HCT116 (cell line): ENCODE measurements around the gene ZNF646. TPM values are rescaled to one million over a fixed set of nuclear protein-coding genes. Genes with fewer than 3 reads are reported as not detected.
A peak's percentile ranks its signal among the peaks of the same experiment; 100 is the strongest.

ENCODE experiments used
- ATAC-seq: fragments of 200-7000 bp; cut with Tn5 transposase; 2 replicates; pipeline ENCODE4 v1.9.1; 2020; ENCODE audit warnings: mild to moderate bottlenecking, moderate library complexity
- Bru-seq: library from RNA; stranded (reverse); fragments of 400-500 nt; gene quantifications from one replicate; lab custom pipeline; 2021; lab: Mats Ljungman, UMichigan
- BruChase-seq, 2 experiments: library from RNA; stranded (reverse); fragments of 400-500 nt; gene quantifications; one replicate each; lab custom pipeline; 2021; lab: Mats Ljungman, UMichigan
- BruUV-seq: library from RNA; stranded (reverse); fragments of 400-500 nt; replicated peaks from 2 replicates; lab custom pipeline; 2021; lab: Mats Ljungman, UMichigan
- CTCF ChIA-PET: fragments of 300-600 bp; sonication (Branson Sonifier 250); formaldehyde crosslinking; loops from one replicate; lab custom pipeline; 2021; ENCODE audit warnings: antibody characterized with exemption; lab: Charles Lee
- POLR2A ChIA-PET: fragments of 300-600, 350-600 bp; sonication (Branson Sonifier 250); formaldehyde crosslinking; loops from one replicate; lab custom pipeline; 2021; ENCODE audit warnings: antibody characterized with exemption; lab: Charles Lee
- RAD21 ChIA-PET, 2 experiments: fragments of 300-600 bp; sonication (Branson Sonifier 250); formaldehyde crosslinking; loops; one replicate each; lab custom pipeline; 2023; ENCODE audit warnings: low total read pairs in 2 of 2; ENCODE audit not compliant: uncharacterized antibody in 2 of 2, unreplicated experiment in 2 of 2, low non-redundant PET in 1 of 2; lab: Charles Lee
- DNase-seq: peaks from one replicate; pipeline ENCODE4 v3.0.0-alpha.2; 2010; ENCODE audit warnings: low read depth, low spot score
- H2AFZ ChIP-seq: fragments of 200-600 bp; shearing (Covaris generic), sonication (generic); 2 replicates; pipeline ENCODE4 v1.6.1; 2017; ENCODE audit warnings: low read depth, mixed run types, mixed read lengths, antibody characterized with exemption, low read length; ENCODE audit not compliant: poor library complexity, severe bottlenecking
- H3K27ac ChIP-seq: 2 replicates; pipeline ENCODE4 v1.5.1; 2012; ENCODE audit warnings: low read depth, low read length
- H3K27me3 ChIP-seq: fragments of 200-600 bp; sonication (generic); 2 replicates; pipeline ENCODE4 v1.6.1; 2016; ENCODE audit warnings: mixed run types, low read length, mixed read lengths; ENCODE audit not compliant: insufficient read depth
- H3K36me3 ChIP-seq, 2 experiments: fragments of 200-500 bp in 1 of 2; fragments of 200-600 bp in 1 of 2; sonication (Bioruptor generic) in 1 of 2; sonication (generic) in 1 of 2; 2 replicates each; pipeline versions ENCODE4 v1.5.1 to v1.6.1; 2014 to 2016; ENCODE audit warnings: low read length in 2 of 2, inconsistent platforms in 1 of 2, mixed read lengths in 1 of 2, mixed run types in 1 of 2; ENCODE audit not compliant: insufficient read depth in 2 of 2, control insufficient read depth in 1 of 2
- H3K4me1 ChIP-seq, 2 experiments: fragments of 200-600 bp in 1 of 2; sonication (generic) in 1 of 2; 2 replicates each; pipeline versions ENCODE4 v1.5.1 to v1.6.1; 2012 to 2017; ENCODE audit warnings: low read length in 2 of 2, inconsistent platforms in 1 of 2, mild to moderate bottlenecking in 1 of 2, mixed read lengths in 1 of 2, mixed run types in 1 of 2, moderate library complexity in 1 of 2; ENCODE audit not compliant: insufficient read depth in 2 of 2, control insufficient read depth in 1 of 2
- H3K4me2 ChIP-seq: fragments of 200-600 bp; sonication (generic); 2 replicates; pipeline ENCODE4 v1.6.1; 2017; ENCODE audit warnings: mixed run types, low read length, mixed read lengths
- H3K4me3 ChIP-seq, 2 experiments: fragments of 200-600 bp in 1 of 2; sonication (generic) in 1 of 2; replicated peaks in 1 of 2; 2 replicates each; pipeline ENCODE4 v1.5.1; 2011 to 2016; ENCODE audit warnings: low read length in 2 of 2, control low read depth in 1 of 2, low read depth in 1 of 2, mild to moderate bottlenecking in 1 of 2, mixed read lengths in 1 of 2, mixed run types in 1 of 2
- H3K79me2 ChIP-seq: fragments of 200-600 bp; sonication (generic); 2 replicates; pipeline ENCODE4 v1.6.1; 2017; ENCODE audit warnings: mild to moderate bottlenecking, mixed run types, low read length, moderate library complexity, mixed read lengths; ENCODE audit not compliant: insufficient read depth
- H3K9ac ChIP-seq: fragments of 200-600 bp; sonication (generic); 2 replicates; pipeline ENCODE4 v1.6.1; 2016; ENCODE audit warnings: low read length, mixed read lengths
- H3K9me2 ChIP-seq: fragments of 200-600 bp; sonication (generic), shearing (Covaris generic); 2 replicates; pipeline ENCODE4 v1.6.1; 2017; ENCODE audit warnings: mixed run types, mild to moderate bottlenecking, moderate library complexity; ENCODE audit not compliant: insufficient read depth
- H3K9me3 ChIP-seq, 2 experiments: fragments of 200-500 bp in 1 of 2; fragments of 200-600 bp in 1 of 2; sonication (Bioruptor generic) in 1 of 2; sonication (generic) in 1 of 2; 2 replicates each; pipeline ENCODE4 v1.6.1; 2014 to 2017; ENCODE audit warnings: low read length in 2 of 2, mixed read lengths in 2 of 2, inconsistent platforms in 1 of 2, low read depth in 1 of 2, mild to moderate bottlenecking in 1 of 2, mixed run types in 1 of 2, moderate library complexity in 1 of 2; ENCODE audit not compliant: control insufficient read depth in 1 of 2, insufficient read depth in 1 of 2
- H4K20me1 ChIP-seq: fragments of 200-600 bp; sonication (generic), shearing (Covaris generic); 2 replicates; pipeline ENCODE4 v1.6.1; 2017; ENCODE audit warnings: mixed run types, mild to moderate bottlenecking, moderate library complexity; ENCODE audit not compliant: insufficient read depth
- ATF3 ChIP-seq: IDR thresholded peaks from 2 replicates; pipeline ENCODE4 v1.6.1; 2012
- CBX3 ChIP-seq: IDR thresholded peaks from 2 replicates; pipeline ENCODE4 v1.6.1; 2012; ENCODE audit warnings: low read depth
- CTCF ChIP-seq, 3 experiments: fragments of 200-600 bp in 1 of 3; sonication (generic) in 1 of 3; IDR thresholded peaks in 2 of 3; conservative IDR thresholded peaks in 1 of 3; 2 replicates each; pipeline ENCODE4 v1.5.1; 2012 to 2017; ENCODE audit warnings: low read depth in 2 of 3, low read length in 2 of 3, antibody characterized with exemption in 1 of 3, borderline replicate concordance in 1 of 3, control low read depth in 1 of 3, mild to moderate bottlenecking in 1 of 3, mixed read lengths in 1 of 3, mixed run types in 1 of 3, moderate library complexity in 1 of 3; ENCODE audit not compliant: insufficient read depth in 1 of 3
- EGR1 ChIP-seq: IDR thresholded peaks from 2 replicates; pipeline ENCODE4 v1.6.1; 2012; ENCODE audit warnings: low read depth
- ELF1 ChIP-seq: IDR thresholded peaks from 2 replicates; pipeline ENCODE4 v1.6.1; 2012; ENCODE audit warnings: low read depth, borderline replicate concordance
- EZH2 ChIP-seq: fragments of 200-600 bp; sonication (generic); IDR thresholded peaks from 2 replicates; pipeline ENCODE4 v1.6.1; 2017; ENCODE audit warnings: antibody characterized with exemption, mixed run types
- EZH2phosphoT487 ChIP-seq: fragments of 200-600 bp; IDR thresholded peaks from 2 replicates; pipeline ENCODE4 v1.6.1; 2018; ENCODE audit warnings: antibody characterized with exemption, borderline replicate concordance
- FOSL1 ChIP-seq: IDR thresholded peaks from 2 replicates; pipeline ENCODE4 v1.6.1; 2012; ENCODE audit warnings: low read depth
- MAX ChIP-seq: IDR thresholded peaks from 2 replicates; pipeline ENCODE4 v1.6.1; 2012
- POLR2A ChIP-seq: IDR thresholded peaks from 2 replicates; pipeline ENCODE4 v1.7.0; 2011; ENCODE audit warnings: borderline replicate concordance; ENCODE audit not compliant: insufficient read depth, insufficient read length; ENCODE audit errors: extremely low read depth
- POLR2AphosphoS5 ChIP-seq: IDR thresholded peaks from 2 replicates; pipeline ENCODE4 v1.6.1; 2011; ENCODE audit warnings: mild to moderate bottlenecking, low read depth, low read length, moderate library complexity
- RAD21 ChIP-seq: IDR thresholded peaks from 2 replicates; pipeline ENCODE4 v1.6.1; 2012; ENCODE audit warnings: low read depth, mild to moderate bottlenecking
- REST ChIP-seq: IDR thresholded peaks from 2 replicates; pipeline ENCODE4 v1.6.1; 2012; ENCODE audit warnings: low read depth
- SIN3A ChIP-seq: IDR thresholded peaks from 2 replicates; pipeline ENCODE4 v1.6.1; 2012; ENCODE audit warnings: low read depth
- SP1 ChIP-seq: IDR thresholded peaks from 2 replicates; pipeline ENCODE4 v1.6.1; 2012; ENCODE audit warnings: low read depth
- SRF ChIP-seq: IDR thresholded peaks from 2 replicates; pipeline ENCODE4 v1.6.1; 2012; ENCODE audit warnings: low read depth
- YY1 ChIP-seq: IDR thresholded peaks from 2 replicates; pipeline ENCODE4 v1.6.1; 2011; ENCODE audit warnings: low read length, low read depth, moderate library complexity, mild to moderate bottlenecking; ENCODE audit not compliant: insufficient replicate concordance; ENCODE audit errors: extremely low read depth
- ZFX ChIP-seq: fragments of 450-650 bp; IDR thresholded peaks from 2 replicates; pipeline ENCODE4 v1.6.1; 2017
- intact Hi-C: fragments of 100-400 bp; cut with micrococcal nuclease; formaldehyde crosslinking; loops from 2 replicates; pipeline ENCODE4 v1.10.0; 2022
- long read RNA-seq: library from polyadenylated mRNA; unstranded; transcript quantifications from one replicate; pipeline ENCODE4 v2.0.0, GENCODE V29; 2021; ENCODE audit not compliant: unreplicated experiment
- polyA plus RNA-seq: library from polyadenylated mRNA; unstranded; fragments of >200 nt; gene quantifications from 2 replicates; pipeline ENCODE4 v1.2.1, GENCODE V29; 2012; ENCODE audit warnings: missing spikeins
- total RNA-seq: library from RNA; stranded (reverse); gene quantifications from one replicate; pipeline ENCODE4 v1.2.1, GENCODE V29; 2021; ENCODE audit not compliant: unreplicated experiment

Gene ZNF646
- total RNA-seq (17.7 TPM), Bru-seq, nascent RNA (percentile 67 among the genes with signal in this experiment), BruChase-seq, experiment 1, labeled RNA remaining after a 6-hour chase (percentile 66 among the genes with signal in this experiment), BruChase-seq, experiment 2, labeled RNA remaining after a 2-hour chase (percentile 80 among the genes with signal in this experiment)
- 10.3 and 11.0 TPM in 2 replicates for polyA plus RNA-seq
- long read RNA-seq, full-length matches to known transcripts: 4 of 12 reads
- long read RNA-seq, partial matches to known transcripts: 7 of 12 reads
- long read RNA-seq, other reads (novel, unspliced or antisense): 1 of 12 reads

GRCh38 chr16:31073970-31074813, at the start of gene ZNF646, which contains the start of gene ZNF668:
Gene ZNF646 (plus strand): TSS chr16:31074422. CDS start chr16:31076325, 1,903 bp downstream.
Gene ZNF668 (minus strand): TSS chr16:31074240. CDS start chr16:31064459, 9,781 bp downstream.
- Histone ChIP-seq H4K20me1 (no peaks in the 10 kb centered on the region), H3K9me3 (no peaks in the 10 kb centered on the region), H3K27ac (peak within 1 kb of the TSS; percentile 100), H3K36me3 (peaks cover 14 to 31% of the 10 kb centered on the region in 2 experiments), H3K4me3 (peak within 1 kb of the TSS; percentile 87 to 99), H3K4me1 (peaks cover 8 to 18% of the 10 kb centered on the region in 2 experiments; a peak in 3 of 4 replicates), H3K9ac (peak within 1 kb of the TSS; percentile 95), H2AFZ (no peak within 1 kb of the TSS), H3K9me2 (no peaks in the 10 kb centered on the region), H3K4me2 (peak within 1 kb of the TSS; percentile 97), H3K27me3 (no peaks in the 10 kb centered on the region), H3K79me2 (peaks cover 71% of the 10 kb centered on the region)
- ChIA-PET RAD21 (interaction anchor here (0.8 to 1.5 kb wide), 4 partner anchors 43 to 89 kb away, joined by 3 to 7 read pairs (median 4); partner anchors contain the start of genes HSD3B7 (in 1 of the 2) and KAT8 (in 1 of the 2)), CTCF (interaction anchor here (1.0 to 1.2 kb wide), 7 partner anchors 18 to 795 kb away, joined by 3 to 7 read pairs (median 4); partner anchors contain the start of genes HSD3B7 and ZNF843), POLR2A (interaction anchor here (1.0 to 1.6 kb wide), 10 partner anchors 18 to 140 kb away, joined by 3 to 8 read pairs (median 4); partner anchors contain the start of genes HSD3B7, KAT8, STX4 and TRIM72)
- DNase-seq (peak; percentile 99), ATAC-seq (peak; percentile 86)
- intact Hi-C loops: loop anchor here (1.0 to 10.0 kb wide), 5 partner anchors 20 to 381 kb away; partner anchors contain the start of genes ARMC5, PRSS8, STX4 and VKORC1
- BruUV-seq: no TSS peak
- TF ChIP-seq POLR2AphosphoS5 (peak; percentile 95), SRF (peak; percentile 95), SP1 (peak; percentile 95), EZH2phosphoT487 (no peak), CTCF (IDR thresholded peaks at IDR 0.05 in 2 of 3, conservative IDR thresholded peaks at IDR 0.05 in 1 of 3; ENCODE audit: borderline replicate concordance in 1 of 3, insufficient read depth in 1 of 3, low read depth in 2 of 3, low read length in 2 of 3) (no peak), EZH2 (no peak), ELF1 (peak; percentile 93), REST (no peak), FOSL1 (no peak), SIN3A (peak; percentile 84), CBX3 (peak; percentile 93), YY1 (peak; percentile 72), EGR1 (peak; percentile 80), POLR2A (peak; percentile 61), RAD21 (no peak), ZFX (no peak), ATF3 (no peak), MAX (peak; percentile 85)
